Stimulated activated CD4-positive, alpha-beta T cell treated with anti-CD3 and anti-CD28 coated beads, Interleukin-15, amount 100 ng/mL, for 48 hours (primary cell): ENCODE data around the gene MEG3.
"Not testable (repeated sequence)": the region's sequence is repeated elsewhere in the genome, so short reads cannot be mapped to it uniquely, and the experiment has no call there.

ENCODE experiments used
- DNase-seq, 2 donors: peaks; one replicate each; pipeline ENCODE4 v3.0.0-alpha.2; 2020; ENCODE audit warnings: low read depth in 2 of 2

The MEG3 gene

GRCh38 chr14:100815478-100816285 is 10.2 kb upstream of the MEG3 start:
- DNase-seq: no peak

GRCh38 chr14:100816286-100816949 is 9.5 kb upstream of the MEG3 start:
- no peak for DNase-seq

GRCh38 chr14:100816950-100817901 is 8.7 kb upstream of the MEG3 start:
- no peak for DNase-seq

GRCh38 chr14:100818221-100818699 is 7.7 kb upstream of the MEG3 start:
- DNase-seq: no peak

- DNase-seq: not testable (repeated sequence)
Measured at GRCh38 chr14:100818923-100819322, 7.0 kb upstream of the MEG3 start.

GRCh38 chr14:100819453-100819828 is 6.5 kb upstream of the MEG3 start:
- no peak for DNase-seq

GRCh38 chr14:100819829-100820475 is 6.0 kb upstream of the MEG3 start:
- DNase-seq: no peak

GRCh38 chr14:100820957-100821356 is 5.0 kb upstream of the MEG3 start:
- no peak for DNase-seq

- no peak for DNase-seq
Measured at GRCh38 chr14:100822013-100822412, 3.9 kb upstream of the MEG3 start.

- DNase-seq: no peak
Measured at GRCh38 chr14:100822532-100823296, 3.2 kb upstream of the MEG3 start.

GRCh38 chr14:100823413-100824080 is 2.4 kb upstream of the MEG3 start:
- DNase-seq: no peak

GRCh38 chr14:100824091-100824551 is 1.8 kb upstream of the MEG3 start:
- no peak for DNase-seq

GRCh38 chr14:100824901-100825712 is 811 bp upstream of the MEG3 start:
- DNase-seq: no peak

- no peak for DNase-seq
Measured at GRCh38 chr14:100826391-100827100, 628 bp downstream of the MEG3 start.

GRCh38 chr14:100827101-100828021 is 1.4 kb downstream of the MEG3 start:
- DNase-seq: no peak

- no peak for DNase-seq
Measured at GRCh38 chr14:100828031-100828769, 2.3 kb downstream of the MEG3 start.

GRCh38 chr14:100830681-100831080 is 4.8 kb downstream of the MEG3 start:
- DNase-seq: no peak
